HG02870 (cell line): ENCODE data around the gene MYBPC1.
"Not testable (repeated sequence)": the region's sequence is repeated elsewhere in the genome, so short reads cannot be mapped to it uniquely, and the experiment has no call there.

Experiments
- ATAC-seq: cut with Tn5 transposase; IDR thresholded peaks from one replicate; pipeline ENCODE4 v1.9.1; 2021; ENCODE audit warnings: mild to moderate bottlenecking, moderate library complexity; ENCODE audit not compliant: unreplicated experiment

MYBPC1 gene

GRCh38 chr12:101729842-101730241, 135.1 kb downstream of the MYBPC1 start:
- ATAC-seq = no peak

- ATAC-seq = no peak
Measured at GRCh38 chr12:101732318-101732717, 137.5 kb downstream of the MYBPC1 start.

DNA sequence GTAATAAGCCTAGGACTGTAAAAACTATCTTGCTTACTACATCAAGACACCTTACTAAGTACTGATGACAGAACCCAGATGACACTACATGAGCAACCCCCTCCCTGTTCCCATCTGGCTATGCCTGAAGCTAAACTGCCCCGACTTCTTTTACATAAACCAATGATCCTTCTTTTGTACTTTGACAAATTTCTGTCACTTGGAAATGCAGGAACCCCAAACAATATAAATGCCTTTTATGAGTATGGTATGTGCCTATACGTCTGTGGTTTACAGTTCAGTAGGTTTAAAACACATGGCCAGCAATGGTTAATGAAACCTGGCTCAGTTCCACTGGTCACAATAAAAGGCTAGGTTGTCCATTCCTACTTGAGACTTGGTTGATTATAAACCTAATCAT, 138.4 kb downstream of the MYBPC1 start:
- no peak for ATAC-seq

- ATAC-seq = not testable (repeated sequence)
Measured at GRCh38 chr12:101734482-101734881, 139.7 kb downstream of the MYBPC1 start.
